CD4-positive, alpha-beta memory T cell (primary cell): ENCODE data around the gene ZBTB33. TPM values are rescaled to one million over a fixed set of nuclear protein-coding genes. Genes with fewer than 3 reads are reported as not detected.

Experiments used
- CTCF ChIA-PET: fragments of 350-600 bp; sonication (Branson Sonifier 250); formaldehyde crosslinking; loops from one replicate; lab custom pipeline; 2021; ENCODE audit warnings: inconsistent platforms; ENCODE audit not compliant: partially characterized antibody; lab: Charles Lee
- POLR2A ChIA-PET: fragments of 350-600 bp; sonication (Branson Sonifier 250); formaldehyde crosslinking; loops from one replicate; lab custom pipeline; 2021; ENCODE audit not compliant: partially characterized antibody; lab: Charles Lee
- DNase-seq, 5 donors: peaks; one replicate each; pipeline versions ENCODE4 v3.0.0 to v3.0.0-alpha.2; 2020 to 2022; ENCODE audit warnings: mixed read lengths in 1 of 5
- H3K27ac ChIP-seq: one replicate; pipeline ENCODE4 v1.7.0; 2013; ENCODE audit warnings: low read depth, low read length
- H3K27me3 ChIP-seq: 2 replicates; pipeline ENCODE4 v1.7.0; 2013; ENCODE audit warnings: mild to moderate bottlenecking, low read length, moderate library complexity; ENCODE audit not compliant: insufficient read depth
- H3K36me3 ChIP-seq: 2 replicates; pipeline ENCODE4 v1.7.0; 2013; ENCODE audit warnings: mild to moderate bottlenecking, low read length, moderate library complexity; ENCODE audit not compliant: insufficient read depth
- H3K4me1 ChIP-seq: 2 replicates; pipeline ENCODE4 v1.7.0; 2013; ENCODE audit warnings: mild to moderate bottlenecking, low read length, moderate library complexity; ENCODE audit not compliant: insufficient read depth
- H3K4me3 ChIP-seq, 2 donors: one replicate each; pipeline ENCODE4 v1.7.0; 2013; ENCODE audit warnings: low read length in 2 of 2, mild to moderate bottlenecking in 1 of 2
- H3K9me3 ChIP-seq, 2 donors: one replicate each; pipeline ENCODE4 v1.7.0; 2013; ENCODE audit warnings: low read length in 2 of 2, control low read depth in 1 of 2; ENCODE audit not compliant: control insufficient read depth in 1 of 2
- H3K27ac Mint-ChIP-seq, 7 donors: one replicate each; pipeline ENCODE4 v1.8.0; 2020 to 2021; ENCODE audit warnings: mixed read lengths in 7 of 7, mild to moderate bottlenecking in 6 of 7, inconsistent platforms in 3 of 7, moderate library complexity in 3 of 7
- H3K27me3 Mint-ChIP-seq, 2 donors: one replicate each; pipeline ENCODE4 v1.8.0; 2020 to 2021; ENCODE audit warnings: mixed read lengths in 2 of 2
- H3K36me3 Mint-ChIP-seq, 2 donors: one replicate each; pipeline ENCODE4 v1.8.0; 2020 to 2021; ENCODE audit warnings: mixed read lengths in 2 of 2, inconsistent platforms in 1 of 2, mild to moderate bottlenecking in 1 of 2
- H3K4me1 Mint-ChIP-seq, 4 donors: one replicate each; pipeline ENCODE4 v1.8.0; 2020 to 2021; ENCODE audit warnings: mixed read lengths in 4 of 4, mild to moderate bottlenecking in 1 of 4
- H3K4me3 Mint-ChIP-seq, 8 donors: one replicate each; pipeline ENCODE4 v1.8.0; 2020 to 2021; ENCODE audit warnings: mixed read lengths in 8 of 8, mild to moderate bottlenecking in 7 of 8, moderate library complexity in 6 of 8, inconsistent platforms in 3 of 8
- H3K9me3 Mint-ChIP-seq, 8 donors: one replicate each; pipeline ENCODE4 v1.8.0; 2020 to 2021; ENCODE audit warnings: mixed read lengths in 8 of 8, mild to moderate bottlenecking in 5 of 8, inconsistent platforms in 3 of 8, moderate library complexity in 1 of 8
- intact Hi-C: fragments of 100-400 bp; cut with micrococcal nuclease; formaldehyde crosslinking; loops from one replicate; pipeline ENCODE4 v1.15.1; 2023
- polyA plus RNA-seq, 2 donors: library from polyadenylated mRNA; unstranded; fragments of 300-500 nt; fragmentation: Illumina TruSeq; gene quantifications; one replicate each; pipeline ENCODE4 v1.2.3, GENCODE V29; 2021
- total RNA-seq, 2 experiments: library from RNA; stranded (reverse); gene quantifications; one replicate each; pipeline ENCODE4 v1.2.3, GENCODE V29; 2021

Gene ZBTB33
- total and polyA plus RNA-seq, 4 experiments from 2014 or later = 9.5 to 34.6 (median 26.6) TPM

DNA sequence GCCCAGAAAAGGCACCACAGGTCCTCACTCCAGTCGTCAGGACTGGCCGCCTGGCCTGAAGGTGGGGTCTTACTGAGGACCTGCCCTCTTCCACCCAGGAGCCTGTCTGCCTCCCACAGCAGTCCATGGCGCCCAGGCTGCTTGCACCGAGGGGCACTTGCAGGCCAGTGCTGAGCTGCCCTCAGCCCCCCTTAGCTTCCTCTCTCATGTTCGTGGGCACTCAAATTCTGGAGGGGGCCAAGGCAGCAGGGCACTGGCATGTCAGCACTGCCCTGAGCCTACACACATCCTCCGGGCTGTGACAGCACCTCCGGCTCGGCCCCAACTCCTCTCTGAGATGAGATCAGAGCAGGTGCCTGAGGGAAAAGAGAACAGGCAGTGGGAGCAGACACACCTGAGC is 27.2 kb upstream of the ZBTB33 start:
- H3K27ac Mint-ChIP-seq = no peak overlapping the region
- no peak for DNase-seq
- Histone ChIP-seq H3K4me1 (no peaks in the 10 kb centered on the region), H3K9me3 (no peaks in the 10 kb centered on the region), H3K4me3 (no peak overlapping the region), H3K36me3 (no peaks in the 10 kb centered on the region), H3K27me3 (no peaks in the 10 kb centered on the region), H3K27ac (no peak overlapping the region)
- H3K36me3 Mint-ChIP-seq = peaks cover 0 to 22% of the 10 kb centered on the region in 2 donors
- H3K9me3 Mint-ChIP-seq = no peaks in the 10 kb centered on the region
- H3K4me3 Mint-ChIP-seq = no peak overlapping the region
- ChIA-PET CTCF (interaction anchor here (1.5 to 5.6 kb wide), 2 partner anchors 9 to 10 kb away, joined by 7 to 20 read pairs; no protein-coding TSS in a partner anchor), POLR2A (no interaction called here)
- no peaks in the 10 kb centered on the region for H3K27me3 Mint-ChIP-seq
- intact Hi-C loops = no loop called here
- peaks cover 0 to 5% (median under 1%) of the 10 kb centered on the region in 4 donors for H3K4me1 Mint-ChIP-seq

DNA sequence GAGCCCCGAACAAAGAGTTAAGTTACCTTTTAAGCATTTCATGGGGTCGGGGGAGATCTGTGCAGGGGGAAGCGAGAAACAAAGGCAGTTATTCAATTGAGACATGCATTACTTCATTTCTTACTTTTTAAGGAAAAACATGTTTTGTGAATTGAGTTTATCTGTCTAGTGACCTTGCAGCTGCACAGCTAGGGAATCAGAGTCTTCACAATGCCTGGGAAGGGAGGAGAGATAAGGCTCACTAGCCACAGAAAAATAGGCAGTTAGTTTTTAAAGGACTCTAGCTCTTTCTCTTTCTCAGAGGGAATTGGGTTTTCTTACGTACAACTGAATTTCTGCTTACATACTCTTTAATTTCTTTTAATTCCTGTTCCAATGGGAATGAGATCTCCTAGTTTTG is 26.2 kb upstream of the ZBTB33 start:
- intact Hi-C loops = no loop called here
- Histone ChIP-seq H3K36me3 (no peaks in the 10 kb centered on the region), H3K4me3 (no peak overlapping the region), H3K27ac (no peak overlapping the region), H3K9me3 (no peaks in the 10 kb centered on the region), H3K4me1 (no peaks in the 10 kb centered on the region), H3K27me3 (no peaks in the 10 kb centered on the region)
- POLR2A ChIA-PET = no interaction called here
- peaks cover 0 to 22% of the 10 kb centered on the region in 2 donors for H3K36me3 Mint-ChIP-seq
- CTCF ChIA-PET = interaction anchor here (5.6 kb wide), 1 partner anchor 10 kb away, joined by 20 read pairs; no protein-coding TSS in a partner anchor
- H3K27ac Mint-ChIP-seq = no peak overlapping the region
- DNase-seq = no peak
- H3K4me1 Mint-ChIP-seq = peaks cover 0 to 5% (median under 1%) of the 10 kb centered on the region in 4 donors
- no peaks in the 10 kb centered on the region for H3K9me3 Mint-ChIP-seq
- no peak overlapping the region for H3K4me3 Mint-ChIP-seq
- H3K27me3 Mint-ChIP-seq = no peaks in the 10 kb centered on the region

DNA sequence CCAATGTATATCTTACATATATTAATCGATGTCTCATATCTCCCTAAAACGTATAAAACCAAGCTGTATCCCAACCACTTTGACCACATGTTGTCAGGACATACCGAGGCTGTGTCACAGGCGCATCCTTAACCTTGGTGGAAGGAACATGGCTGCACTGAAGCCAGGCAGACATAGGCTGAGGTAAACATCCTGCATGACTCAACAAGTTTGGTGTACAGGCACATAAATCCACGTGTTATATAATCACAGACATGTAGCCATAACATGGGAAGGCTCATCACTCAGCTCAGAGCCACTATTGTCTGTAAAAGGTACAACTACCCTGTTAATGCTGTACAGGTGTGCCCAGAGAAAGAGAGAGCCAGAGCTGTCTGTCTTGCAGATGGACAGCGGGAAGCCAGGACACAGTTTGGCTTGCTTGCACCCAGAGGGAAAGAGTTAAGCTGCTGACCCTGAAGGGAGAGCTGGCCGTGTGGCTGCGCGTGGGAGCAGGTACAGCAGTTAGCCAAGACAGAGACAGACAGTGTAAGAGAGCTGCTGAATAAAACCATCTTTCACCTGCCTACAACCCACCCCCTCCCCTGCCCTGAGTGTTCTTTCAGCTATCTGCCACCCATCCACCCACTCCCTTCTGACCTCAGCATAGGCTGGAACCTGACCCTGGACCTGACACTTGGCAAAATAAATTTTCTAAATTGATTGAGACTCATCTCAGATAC is 22.3 kb upstream of the ZBTB33 start:
- H3K4me1 Mint-ChIP-seq = peaks cover 0 to 5% (median 0%) of the 10 kb centered on the region in 4 donors
- no peaks in the 10 kb centered on the region for H3K4me1 ChIP-seq
- no peaks in the 10 kb centered on the region for H3K27me3 ChIP-seq
- no peak for DNase-seq
- CTCF ChIA-PET = interaction anchor here (1.7 to 5.6 kb wide), 2 partner anchors 9 to 14 kb away, joined by 4 to 20 read pairs; no protein-coding TSS in a partner anchor
- H3K36me3 ChIP-seq = no peaks in the 10 kb centered on the region
- POLR2A ChIA-PET = no interaction called here
- no peak overlapping the region for H3K27ac Mint-ChIP-seq
- H3K9me3 Mint-ChIP-seq = no peaks in the 10 kb centered on the region
- H3K36me3 Mint-ChIP-seq = peaks cover 0 to 11% of the 10 kb centered on the region in 2 donors
- H3K4me3 Mint-ChIP-seq = no peak overlapping the region
- H3K27me3 Mint-ChIP-seq = no peaks in the 10 kb centered on the region
- no peak overlapping the region for H3K27ac ChIP-seq
- H3K9me3 ChIP-seq = no peaks in the 10 kb centered on the region
- intact Hi-C loops = no loop called here
- no peak overlapping the region for H3K4me3 ChIP-seq

DNA sequence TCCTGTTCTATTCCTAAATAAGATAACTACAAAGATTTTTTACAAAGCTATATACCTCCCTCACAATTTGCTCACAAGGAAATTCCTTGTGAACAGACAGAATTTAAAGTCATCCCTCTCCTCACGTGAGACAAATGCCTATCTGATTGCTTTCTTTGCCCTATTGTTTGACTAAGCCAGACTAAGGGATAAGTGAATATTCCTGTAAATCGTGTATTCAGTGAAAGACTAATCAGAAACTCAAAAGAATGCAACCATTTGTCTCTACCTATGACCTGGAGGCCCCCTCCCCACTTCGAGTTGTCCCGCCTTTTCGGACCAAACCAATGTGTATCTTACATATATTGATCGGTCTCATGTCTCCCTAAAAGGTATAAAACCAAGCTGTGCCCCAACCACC is 15.3 kb upstream of the ZBTB33 start:
- Histone ChIP-seq H3K4me1 (no peaks in the 10 kb centered on the region), H3K27me3 (no peaks in the 10 kb centered on the region), H3K9me3 (no peaks in the 10 kb centered on the region), H3K27ac (no peak overlapping the region), H3K36me3 (peaks cover 6% of the 10 kb centered on the region), H3K4me3 (no peak overlapping the region)
- Mint-ChIP-seq H3K36me3 (peaks cover 0 to 12% of the 10 kb centered on the region in 2 donors), H3K27me3 (no peaks in the 10 kb centered on the region), H3K27ac (no peak overlapping the region), H3K9me3 (no peaks in the 10 kb centered on the region), H3K4me3 (no peak overlapping the region), H3K4me1 (no peaks in the 10 kb centered on the region)
- POLR2A ChIA-PET = no interaction called here
- intact Hi-C loops = no loop called here
- no peak for DNase-seq
- CTCF ChIA-PET = no interaction called here

DNA sequence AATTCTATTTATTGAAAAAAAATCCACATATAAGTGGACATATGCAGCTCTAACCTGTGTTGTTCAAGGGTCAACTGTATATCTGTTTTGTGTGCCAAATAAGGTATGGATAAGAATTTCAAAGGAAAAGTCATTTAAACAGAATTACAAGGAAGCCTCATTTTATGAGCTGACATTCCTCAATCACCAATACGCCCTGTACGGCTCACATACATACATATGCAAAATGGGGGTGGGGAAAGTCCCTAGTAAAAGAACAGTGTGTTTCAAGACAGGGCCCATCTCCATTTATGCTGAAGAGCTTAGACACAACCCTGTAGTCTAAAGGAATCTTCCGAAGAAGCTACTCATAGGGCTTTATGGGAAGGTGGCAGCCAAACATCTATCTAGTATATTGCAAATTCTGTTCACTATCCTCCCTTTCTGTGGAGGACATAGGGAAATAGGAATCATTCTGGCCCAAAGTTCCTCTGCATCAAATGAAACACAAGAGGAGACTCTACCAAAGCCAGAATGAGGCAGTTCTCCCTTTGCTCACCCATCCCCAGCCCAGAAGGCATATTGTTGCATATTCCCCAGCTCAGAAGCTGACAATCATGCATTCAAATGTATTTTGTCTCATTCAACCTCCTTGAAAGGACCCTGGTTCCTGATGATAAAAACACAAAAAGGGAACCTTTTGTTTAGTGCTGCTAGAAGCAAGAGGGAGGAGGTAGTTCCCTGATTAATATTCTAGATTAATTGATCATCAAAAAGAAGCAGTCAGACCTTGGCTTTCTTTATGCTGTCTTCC is 13.7 kb upstream of the ZBTB33 start:
- DNase-seq = no peak
- POLR2A ChIA-PET = no interaction called here
- Mint-ChIP-seq H3K36me3 (peaks cover 0 to 12% of the 10 kb centered on the region in 2 donors), H3K4me1 (peaks cover 0 to under 1% (median 0%) of the 10 kb centered on the region in 4 donors), H3K9me3 (no peaks in the 10 kb centered on the region), H3K27me3 (no peaks in the 10 kb centered on the region), H3K27ac (no peak overlapping the region), H3K4me3 (no peak overlapping the region)
- intact Hi-C loops = no loop called here
- Histone ChIP-seq H3K4me1 (no peaks in the 10 kb centered on the region), H3K36me3 (peaks cover 6% of the 10 kb centered on the region), H3K27ac (no peak overlapping the region), H3K4me3 (no peak overlapping the region), H3K9me3 (no peaks in the 10 kb centered on the region), H3K27me3 (no peaks in the 10 kb centered on the region)
- CTCF ChIA-PET = no interaction called here

DNA sequence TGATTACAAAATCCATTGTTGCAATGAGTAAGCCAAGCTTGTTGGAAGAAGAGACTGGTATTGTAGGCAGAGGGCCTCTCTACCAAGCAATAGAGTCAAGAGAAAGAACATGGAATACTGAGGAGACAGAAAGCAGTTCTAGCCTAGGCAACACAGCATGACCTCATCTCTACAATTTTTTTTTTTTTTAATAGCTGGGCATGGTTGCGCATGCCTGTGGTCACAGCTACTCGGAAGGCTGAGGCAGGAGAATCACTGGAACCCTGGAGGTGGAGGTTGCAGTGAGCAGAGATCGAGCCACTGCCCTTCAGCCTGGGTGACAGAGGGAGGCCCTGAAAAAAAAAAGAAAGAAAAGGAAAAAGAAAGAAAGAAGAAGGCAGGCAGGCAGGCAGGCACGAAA is 11.7 kb upstream of the ZBTB33 start:
- peaks cover 2 to 13% (median 9%) of the 10 kb centered on the region in 4 donors for H3K4me1 Mint-ChIP-seq
- H3K9me3 Mint-ChIP-seq = no peaks in the 10 kb centered on the region
- no peaks in the 10 kb centered on the region for H3K9me3 ChIP-seq
- no peak overlapping the region for H3K27ac ChIP-seq
- no peak overlapping the region for H3K4me3 Mint-ChIP-seq
- H3K27me3 ChIP-seq = no peaks in the 10 kb centered on the region
- peaks cover 0 to 12% of the 10 kb centered on the region in 2 donors for H3K36me3 Mint-ChIP-seq
- H3K27me3 Mint-ChIP-seq = no peaks in the 10 kb centered on the region
- H3K36me3 ChIP-seq = peaks cover 6% of the 10 kb centered on the region
- CTCF ChIA-PET = no interaction called here
- DNase-seq = no peak
- intact Hi-C loops = no loop called here
- H3K27ac Mint-ChIP-seq = no peak overlapping the region
- H3K4me1 ChIP-seq = peaks cover 14% of the 10 kb centered on the region
- no peak overlapping the region for H3K4me3 ChIP-seq
- POLR2A ChIA-PET = no interaction called here

DNA sequence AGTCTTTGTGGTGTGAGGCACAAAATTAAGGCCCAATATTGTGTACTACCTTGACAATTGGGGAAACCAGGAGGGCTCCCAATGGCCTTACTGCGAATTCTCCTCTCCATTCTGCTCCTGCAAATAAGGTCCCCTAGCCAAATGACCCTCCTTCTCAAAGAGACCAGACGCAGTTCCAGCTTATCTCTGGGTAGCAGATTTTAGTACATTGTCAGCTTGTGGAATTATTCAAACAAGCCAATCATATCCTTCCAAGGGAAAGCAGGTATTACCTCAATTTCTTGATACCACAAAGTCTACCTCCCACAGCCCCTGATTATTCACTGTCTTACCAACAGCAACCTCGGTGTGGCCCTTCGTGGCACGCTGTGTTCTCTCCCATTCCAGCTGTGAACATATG is 7.8 kb upstream of the ZBTB33 start:
- H3K4me1 Mint-ChIP-seq = peaks cover 9 to 29% (median 14%) of the 10 kb centered on the region in 4 donors
- no peaks in the 10 kb centered on the region for H3K27me3 Mint-ChIP-seq
- Histone ChIP-seq H3K27me3 (no peaks in the 10 kb centered on the region), H3K36me3 (peaks cover 6% of the 10 kb centered on the region), H3K4me3 (no peak overlapping the region), H3K27ac (no peak overlapping the region), H3K9me3 (no peaks in the 10 kb centered on the region), H3K4me1 (peaks cover 15% of the 10 kb centered on the region)
- no peak overlapping the region for H3K27ac Mint-ChIP-seq
- ChIA-PET CTCF (no interaction called here), POLR2A (interaction anchor here (0.9 kb wide), 1 partner anchor 8 kb away, joined by 5 read pairs; the partner anchor contains the start of gene ZBTB33)
- H3K4me3 Mint-ChIP-seq = peak overlapping the region in 3 of 8 donors; percentile 19 to 41 (median 27)
- no peaks in the 10 kb centered on the region for H3K9me3 Mint-ChIP-seq
- DNase-seq = no peak
- intact Hi-C loops = no loop called here
- peaks cover 0 to 15% of the 10 kb centered on the region in 2 donors for H3K36me3 Mint-ChIP-seq
